Measurements from ENCODE around the gene SLC25A22. TPM values are rescaled to one million over a fixed set of nuclear protein-coding genes. Genes with fewer than 3 reads are reported as not detected.

The SLC25A22 gene
- total RNA-seq, 1 donor from 2014 or later, result 35.6 TPM

DNA sequence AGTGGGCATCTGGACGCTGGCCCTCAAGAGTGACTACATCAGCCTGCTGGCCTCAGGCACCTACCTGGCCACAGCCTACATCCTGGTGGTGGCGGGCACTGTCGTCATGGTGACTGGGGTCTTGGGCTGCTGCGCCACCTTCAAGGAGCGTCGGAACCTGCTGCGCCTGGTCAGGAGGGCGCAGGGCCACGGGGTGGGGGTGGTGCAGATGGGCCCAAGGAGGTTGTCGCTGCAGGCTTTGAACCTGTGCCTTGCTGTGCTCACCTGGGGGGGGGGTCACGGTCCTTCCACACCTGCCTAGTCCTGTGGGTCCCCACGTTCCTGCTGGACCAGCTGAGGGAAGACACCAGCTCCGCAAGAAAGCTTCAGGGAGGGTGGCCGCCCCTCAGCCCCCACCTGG lies 38.2 kb upstream of the SLC25A22 start:
- Mint-ChIP-seq H3K4me1 (ENCODE audit: unreplicated experiment) (peaks cover 11% of the 10 kb centered on the region), H3K4me3 (no peak overlapping the region), H3K27me3 (peaks cover 10% of the 10 kb centered on the region), H3K9me3 (no peaks in the 10 kb centered on the region), H3K36me3 (no peaks in the 10 kb centered on the region), H3K27ac (no peak overlapping the region)
- no peak for DNase-seq (ENCODE audit: extremely low spot score, unreplicated experiment)
- TF ChIP-seq, protein P1, sequence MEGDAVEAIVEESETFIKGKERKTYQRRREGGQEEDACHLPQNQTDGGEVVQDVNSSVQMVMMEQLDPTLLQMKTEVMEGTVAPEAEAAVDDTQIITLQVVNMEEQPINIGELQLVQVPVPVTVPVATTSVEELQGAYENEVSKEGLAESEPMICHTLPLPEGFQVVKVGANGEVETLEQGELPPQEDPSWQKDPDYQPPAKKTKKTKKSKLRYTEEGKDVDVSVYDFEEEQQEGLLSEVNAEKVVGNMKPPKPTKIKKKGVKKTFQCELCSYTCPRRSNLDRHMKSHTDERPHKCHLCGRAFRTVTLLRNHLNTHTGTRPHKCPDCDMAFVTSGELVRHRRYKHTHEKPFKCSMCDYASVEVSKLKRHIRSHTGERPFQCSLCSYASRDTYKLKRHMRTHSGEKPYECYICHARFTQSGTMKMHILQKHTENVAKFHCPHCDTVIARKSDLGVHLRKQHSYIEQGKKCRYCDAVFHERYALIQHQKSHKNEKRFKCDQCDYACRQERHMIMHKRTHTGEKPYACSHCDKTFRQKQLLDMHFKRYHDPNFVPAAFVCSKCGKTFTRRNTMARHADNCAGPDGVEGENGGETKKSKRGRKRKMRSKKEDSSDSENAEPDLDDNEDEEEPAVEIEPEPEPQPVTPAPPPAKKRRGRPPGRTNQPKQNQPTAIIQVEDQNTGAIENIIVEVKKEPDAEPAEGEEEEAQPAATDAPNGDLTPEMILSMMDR (conservative IDR thresholded peaks at IDR 0.05), result no peak

DNA sequence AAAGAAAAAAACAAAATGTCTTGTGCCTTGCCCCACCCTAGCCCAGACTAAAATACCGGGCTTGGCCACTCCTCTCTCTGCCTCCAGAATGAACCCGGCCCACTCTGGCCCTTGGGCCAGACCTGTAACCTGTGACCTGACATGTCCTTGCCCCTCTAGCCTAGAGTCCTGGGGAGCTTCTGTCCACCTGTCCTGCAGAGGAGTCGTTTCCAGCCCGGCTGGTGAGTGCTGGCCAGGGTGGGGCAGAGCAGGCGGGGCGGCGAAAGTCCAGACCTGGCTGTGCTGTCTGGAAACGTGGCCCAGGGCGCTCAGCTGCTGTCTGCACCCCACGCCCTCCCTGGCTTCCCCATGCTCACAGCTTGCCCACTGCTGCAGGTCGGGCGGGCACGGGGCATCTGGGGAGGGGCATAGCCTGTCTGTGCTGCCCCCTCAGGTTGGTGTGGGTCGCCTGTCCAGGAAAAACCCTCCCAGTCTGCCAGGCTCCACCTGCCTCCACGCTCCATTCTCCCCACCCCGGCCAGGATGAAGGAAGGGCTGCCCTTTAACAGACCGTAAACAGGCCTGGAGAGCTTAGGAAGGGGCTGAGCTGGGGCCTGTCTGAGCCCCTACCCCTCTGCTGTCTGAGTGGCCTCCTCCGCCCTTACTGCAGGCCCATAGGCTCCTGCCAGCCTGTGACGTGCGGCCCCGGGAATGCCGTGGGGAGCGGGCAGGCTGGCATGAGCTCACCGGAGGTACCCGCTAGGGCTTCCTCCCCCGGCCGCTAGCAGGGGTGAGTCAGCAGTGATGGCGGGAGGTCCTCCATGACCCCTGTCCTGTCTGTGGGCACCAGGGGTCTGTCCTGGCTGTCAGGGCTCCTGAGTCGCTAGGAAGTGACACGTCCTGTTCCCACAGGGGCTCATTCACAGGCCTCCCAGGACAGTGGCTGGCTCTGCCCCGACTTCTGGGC lies 36.6 kb upstream of the SLC25A22 start:
- TF ChIP-seq, protein P1 (conservative IDR thresholded peaks at IDR 0.05), result no peak

DNA sequence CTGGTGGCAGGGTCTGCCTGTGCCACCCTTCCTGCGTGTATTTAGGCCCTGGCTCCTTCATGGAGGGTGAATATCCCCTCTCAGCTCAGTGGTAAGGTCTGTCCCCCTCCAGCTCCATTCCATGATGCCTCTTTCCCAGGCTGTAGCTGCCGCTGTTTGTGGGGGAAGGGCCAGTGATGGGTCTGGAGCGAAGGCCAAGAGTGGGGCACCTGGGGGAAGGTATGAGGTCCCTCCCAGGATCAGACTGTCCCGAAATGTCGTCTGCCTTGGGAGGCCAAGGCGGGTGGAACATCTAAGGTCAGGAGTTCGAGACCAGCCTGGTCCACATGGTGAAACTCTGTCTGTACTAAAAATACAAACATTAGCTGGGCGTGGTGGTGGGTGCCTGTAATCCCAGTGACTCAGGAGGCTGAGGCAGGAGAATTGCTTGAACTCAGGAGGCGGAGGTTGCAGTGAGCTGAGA lies 35.8 kb upstream of the SLC25A22 start:
- TF ChIP-seq, protein P1 (conservative IDR thresholded peaks at IDR 0.05), result no peak
- peak overlapping the region; percentile 84 for H3K4me3 Mint-ChIP-seq
- peak overlapping the region; percentile 89 for H3K27ac Mint-ChIP-seq
- no peak for DNase-seq (ENCODE audit: extremely low spot score, unreplicated experiment)
- no peaks in the 10 kb centered on the region for H3K4me1 Mint-ChIP-seq (ENCODE audit: unreplicated experiment)
- H3K36me3 Mint-ChIP-seq, result no peaks in the 10 kb centered on the region
- H3K27me3 Mint-ChIP-seq, result peaks cover 26% of the 10 kb centered on the region
- H3K9me3 Mint-ChIP-seq, result no peaks in the 10 kb centered on the region

More for the DNA sequence above, 36.6 kb upstream of the SLC25A22 start:
- DNase-seq (ENCODE audit: extremely low spot score, unreplicated experiment), result no peak
- Mint-ChIP-seq H3K4me1 (ENCODE audit: unreplicated experiment) (no peaks in the 10 kb centered on the region), H3K4me3 (peak overlapping the region; percentile 84), H3K27ac (peak overlapping the region; percentile 89), H3K36me3 (no peaks in the 10 kb centered on the region), H3K9me3 (no peaks in the 10 kb centered on the region), H3K27me3 (peaks cover 18% of the 10 kb centered on the region)

DNA sequence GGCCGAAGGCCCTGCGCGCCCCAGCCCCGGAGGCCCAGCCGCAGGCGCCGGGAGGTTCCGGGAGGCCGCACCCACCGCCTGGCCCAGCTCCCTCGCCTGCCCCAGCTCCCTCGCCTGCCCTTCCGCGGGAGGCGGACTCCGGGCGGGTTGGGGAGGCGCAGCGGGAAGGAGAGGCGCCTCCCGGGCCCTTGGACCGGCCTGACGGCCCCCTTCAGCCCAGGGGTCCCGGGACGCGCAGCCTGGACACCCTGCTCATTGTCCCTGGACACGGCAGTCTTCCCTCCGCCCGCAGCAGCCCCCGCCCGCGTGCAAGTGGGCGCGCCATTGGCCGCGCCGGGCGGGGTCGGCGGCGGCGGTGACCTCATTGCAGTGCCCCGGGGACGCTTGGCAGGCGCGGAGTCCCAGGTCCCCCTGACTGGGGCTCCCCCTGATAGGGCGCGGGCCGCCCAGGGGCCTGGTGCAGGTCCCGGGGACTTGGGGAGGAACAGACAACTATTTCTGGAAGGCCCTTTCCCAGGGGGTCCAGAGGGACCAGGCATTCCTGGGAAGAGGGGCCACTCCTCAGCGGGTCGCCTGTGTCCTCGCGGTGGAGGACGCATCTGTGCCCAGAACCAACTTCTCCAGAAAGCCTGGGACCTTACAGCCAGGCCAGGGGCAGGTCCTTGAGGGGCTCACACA lies 35.2 kb upstream of the SLC25A22 start:
- H3K9me3 Mint-ChIP-seq, result no peaks in the 10 kb centered on the region
- peaks cover 32% of the 10 kb centered on the region for H3K27me3 Mint-ChIP-seq
- no peaks in the 10 kb centered on the region for H3K36me3 Mint-ChIP-seq
- peak overlapping the region; percentile 89 for H3K27ac Mint-ChIP-seq
- peaks cover 2% of the 10 kb centered on the region for H3K4me1 Mint-ChIP-seq (ENCODE audit: unreplicated experiment)
- TF ChIP-seq, protein P1 (conservative IDR thresholded peaks at IDR 0.05), result peak; percentile 17
- DNase-seq (ENCODE audit: extremely low spot score, unreplicated experiment), result no peak
- peak overlapping the region; percentile 84 for H3K4me3 Mint-ChIP-seq

DNA sequence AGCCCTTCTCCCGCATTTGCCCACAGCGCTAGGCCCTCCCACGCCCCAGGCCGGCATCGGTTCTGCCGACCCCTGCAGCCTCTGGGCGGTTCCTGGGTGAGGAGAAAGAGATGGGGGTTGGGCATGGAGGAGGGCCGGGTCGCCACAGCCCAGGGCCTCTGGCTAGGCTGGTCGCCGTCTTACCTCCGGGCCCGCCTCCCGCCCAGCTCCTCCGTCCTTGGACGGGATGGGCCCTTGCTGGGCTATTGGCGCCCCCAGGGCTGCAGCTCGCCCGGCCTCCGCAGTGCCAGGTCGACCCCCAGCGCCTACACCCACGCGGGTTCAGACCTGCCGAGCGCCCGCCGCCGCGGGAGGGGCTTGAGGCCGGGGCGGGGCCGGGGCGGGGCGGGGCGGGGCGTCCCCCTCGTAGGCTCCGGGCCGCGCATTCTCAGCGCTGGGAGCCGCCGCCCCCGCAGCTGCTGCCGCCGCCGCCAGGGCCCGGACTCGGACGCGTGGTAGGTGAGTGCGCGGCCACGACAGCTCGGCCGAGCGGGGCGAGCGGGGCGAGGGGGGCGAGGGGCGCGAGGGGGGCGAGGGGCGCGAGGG lies 34.5 kb upstream of the SLC25A22 start, which contains the start of gene CD151:
Gene CD151, plus strand, starts transcription at position 424 of the 585 bp plus-strand sequence. CDS start 3,118 bp downstream, outside the sequence.
- Mint-ChIP-seq H3K9me3 (no peaks in the 10 kb centered on the region), H3K27ac (peak within 1 kb of the TSS; percentile 89), H3K27me3 (peaks cover 38% of the 10 kb centered on the region), H3K4me3 (peak within 1 kb of the TSS; percentile 84), H3K4me1 (ENCODE audit: unreplicated experiment) (peaks cover 8% of the 10 kb centered on the region), H3K36me3 (no peaks in the 10 kb centered on the region)
- DNase-seq (ENCODE audit: extremely low spot score, unreplicated experiment), result no peak
- TF ChIP-seq, protein P1 (conservative IDR thresholded peaks at IDR 0.05), result peak; percentile 47

Measured in type B pancreatic cell (in vitro differentiated cells).